Sigmoid colon (tissue), 7 donors: ENCODE measurements around the gene NF2. TPM values are rescaled to one million over a fixed set of nuclear protein-coding genes. Genes with fewer than 3 reads are reported as not detected.

Source experiments
- DNase-seq: peaks from one replicate; pipeline ENCODE4 v3.0.0-alpha.2; 2019
- H3K27ac ChIP-seq, 4 donors: fragments of 200-600 bp; sonication (generic); one replicate each; pipeline ENCODE4 v1.5.1; 2016 to 2019; ENCODE audit warnings: mild to moderate bottlenecking in 1 of 4
- H3K27me3 ChIP-seq, 3 donors: fragments of 200-600 bp; sonication (generic); one replicate each; pipeline ENCODE4 v1.5.1; 2019; ENCODE audit warnings: mild to moderate bottlenecking in 1 of 3
- H3K36me3 ChIP-seq, 4 donors: fragments of 200-600 bp; sonication (generic); one replicate each; pipeline ENCODE4 v1.5.1; 2016 to 2019
- H3K4me1 ChIP-seq, 4 donors: fragments of 200-600 bp; sonication (generic); one replicate each; pipeline ENCODE4 v1.5.1; 2017 to 2019
- H3K4me3 ChIP-seq, 4 donors: fragments of 200-600 bp; sonication (generic); one replicate each; pipeline ENCODE4 v1.5.1; 2017 to 2019; ENCODE audit warnings: mild to moderate bottlenecking in 2 of 4, moderate library complexity in 1 of 4
- H3K9me3 ChIP-seq, 4 donors: fragments of 200-600 bp in 3 of 4; sonication (generic) in 3 of 4; one replicate each; pipeline versions ENCODE4 v1.5.1 to v1.6.1; 2013 to 2019
- EP300 ChIP-seq, 4 donors: sonication (generic); formaldehyde crosslinking; IDR thresholded peaks; one replicate each; pipeline ENCODE4 v1.6.1; 2017; ENCODE audit warnings: antibody characterized with exemption in 4 of 4
- POLR2A ChIP-seq, 2 donors: fragments of 450-650 bp; IDR thresholded peaks; one replicate each; pipeline ENCODE4 v1.6.1; 2016; ENCODE audit warnings: antibody characterized with exemption in 2 of 2, mild to moderate bottlenecking in 2 of 2, moderate library complexity in 2 of 2
- POLR2AphosphoS5 ChIP-seq, 4 donors: sonication (generic); formaldehyde crosslinking; IDR thresholded peaks; one replicate each; pipeline ENCODE4 v1.6.1; 2017; ENCODE audit warnings: antibody characterized with exemption in 4 of 4
- WGBS, 2 donors: extraction: QIAGEN DNeasy Blood & Tissue Kit; methylation state at CpG; one replicate each; pipeline ENCODE4 v1.1.7; 2013; 5-methylcytosine and 5-hydroxymethylcytosine counted together
- intact Hi-C: fragments of 100-400 bp; cut with DNase I; formaldehyde crosslinking; loops from one replicate; pipeline ENCODE4 v1.15.1; 2023
- polyA plus RNA-seq, 3 donors: library from polyadenylated mRNA; stranded (reverse); fragments of 200-250 nt; gene quantifications; one replicate each; pipeline ENCODE4 v1.2.3, GENCODE V29; 2013
- total RNA-seq, 4 donors: library from RNA; depleted of rRNA; stranded (reverse); fragments of >200 nt; gene quantifications; one replicate each; pipeline ENCODE4 v1.1.0, GENCODE V29; 2016
- TF ChIP-seq, protein P1 (sequence below), 4 experiments: fragments of 450-650 bp in 3 of 4; fragments of 200-600 bp in 1 of 4; IDR thresholded peaks; one replicate each; pipeline ENCODE4 v1.5.1; 2016 to 2019; ENCODE audit warnings: antibody characterized with exemption in 4 of 4, mild to moderate bottlenecking in 3 of 4, moderate library complexity in 2 of 4
- donor health status: healthy with polysubstance abuse.
- donor health status: Bipolar disorder and iron deficiency.
- donor health status: healthy.

Gene NF2
- total and polyA plus RNA-seq, 7 donors: 3.6 to 34.3 (median 18.7) TPM

DNA sequence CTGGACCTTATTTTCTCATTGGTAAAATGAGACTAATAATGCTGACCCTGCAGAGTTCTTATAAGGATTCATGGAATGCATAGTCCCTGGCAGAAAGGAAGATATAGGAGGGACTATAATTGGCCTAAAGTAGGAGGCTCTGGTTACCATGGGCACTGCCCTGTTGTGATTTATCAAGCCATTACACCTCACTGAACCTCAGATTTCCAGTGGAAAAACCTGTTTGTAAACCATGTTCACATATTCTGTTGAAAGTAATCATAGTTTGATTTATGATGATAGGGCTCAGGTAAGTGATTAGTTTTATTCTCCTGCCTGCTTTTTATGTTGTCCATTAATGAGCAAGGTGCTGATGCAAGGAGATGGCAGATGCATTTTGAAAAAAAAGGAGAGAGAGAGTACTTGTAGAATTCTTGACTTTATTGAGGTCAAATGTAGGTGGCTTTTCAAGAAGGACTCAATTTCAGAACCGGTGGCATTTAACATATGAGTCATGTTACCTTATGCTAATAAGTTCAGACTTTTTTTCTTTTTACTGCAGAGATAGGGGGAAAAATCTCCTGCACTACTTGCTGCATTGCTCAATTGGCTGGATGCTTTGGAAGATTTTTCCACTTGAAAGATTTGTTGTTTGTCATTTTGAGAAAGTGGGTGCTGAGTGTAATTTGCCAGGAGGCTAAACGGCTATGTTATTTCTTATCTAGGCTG is 14.6 kb downstream of the NF2 start:
- 40 to 41% methylated on average over 2 of the region's 2 CpGs for WGBS, 2 donors
- Histone ChIP-seq H3K27me3 (no peaks in the 10 kb centered on the region), H3K4me3 (no peak overlapping the region), H3K9me3 (no peaks in the 10 kb centered on the region), H3K36me3 (no peaks in the 10 kb centered on the region), H3K4me1 (peaks cover 0 to 47% (median 36%) of the 10 kb centered on the region in 4 donors), H3K27ac (peak overlapping the region in 3 of 4 donors; percentile 16 to 53 (median 42))
- TF ChIP-seq, protein P1, sequence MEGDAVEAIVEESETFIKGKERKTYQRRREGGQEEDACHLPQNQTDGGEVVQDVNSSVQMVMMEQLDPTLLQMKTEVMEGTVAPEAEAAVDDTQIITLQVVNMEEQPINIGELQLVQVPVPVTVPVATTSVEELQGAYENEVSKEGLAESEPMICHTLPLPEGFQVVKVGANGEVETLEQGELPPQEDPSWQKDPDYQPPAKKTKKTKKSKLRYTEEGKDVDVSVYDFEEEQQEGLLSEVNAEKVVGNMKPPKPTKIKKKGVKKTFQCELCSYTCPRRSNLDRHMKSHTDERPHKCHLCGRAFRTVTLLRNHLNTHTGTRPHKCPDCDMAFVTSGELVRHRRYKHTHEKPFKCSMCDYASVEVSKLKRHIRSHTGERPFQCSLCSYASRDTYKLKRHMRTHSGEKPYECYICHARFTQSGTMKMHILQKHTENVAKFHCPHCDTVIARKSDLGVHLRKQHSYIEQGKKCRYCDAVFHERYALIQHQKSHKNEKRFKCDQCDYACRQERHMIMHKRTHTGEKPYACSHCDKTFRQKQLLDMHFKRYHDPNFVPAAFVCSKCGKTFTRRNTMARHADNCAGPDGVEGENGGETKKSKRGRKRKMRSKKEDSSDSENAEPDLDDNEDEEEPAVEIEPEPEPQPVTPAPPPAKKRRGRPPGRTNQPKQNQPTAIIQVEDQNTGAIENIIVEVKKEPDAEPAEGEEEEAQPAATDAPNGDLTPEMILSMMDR (IDR thresholded peaks at IDR 0.05): no peak
- TF ChIP-seq POLR2A (IDR thresholded peaks at IDR 0.05) (no peak), EP300 (IDR thresholded peaks at IDR 0.05) (no peak), POLR2AphosphoS5 (IDR thresholded peaks at IDR 0.05) (no peak)
- DNase-seq: no peak
- intact Hi-C loops: no loop called here

DNA sequence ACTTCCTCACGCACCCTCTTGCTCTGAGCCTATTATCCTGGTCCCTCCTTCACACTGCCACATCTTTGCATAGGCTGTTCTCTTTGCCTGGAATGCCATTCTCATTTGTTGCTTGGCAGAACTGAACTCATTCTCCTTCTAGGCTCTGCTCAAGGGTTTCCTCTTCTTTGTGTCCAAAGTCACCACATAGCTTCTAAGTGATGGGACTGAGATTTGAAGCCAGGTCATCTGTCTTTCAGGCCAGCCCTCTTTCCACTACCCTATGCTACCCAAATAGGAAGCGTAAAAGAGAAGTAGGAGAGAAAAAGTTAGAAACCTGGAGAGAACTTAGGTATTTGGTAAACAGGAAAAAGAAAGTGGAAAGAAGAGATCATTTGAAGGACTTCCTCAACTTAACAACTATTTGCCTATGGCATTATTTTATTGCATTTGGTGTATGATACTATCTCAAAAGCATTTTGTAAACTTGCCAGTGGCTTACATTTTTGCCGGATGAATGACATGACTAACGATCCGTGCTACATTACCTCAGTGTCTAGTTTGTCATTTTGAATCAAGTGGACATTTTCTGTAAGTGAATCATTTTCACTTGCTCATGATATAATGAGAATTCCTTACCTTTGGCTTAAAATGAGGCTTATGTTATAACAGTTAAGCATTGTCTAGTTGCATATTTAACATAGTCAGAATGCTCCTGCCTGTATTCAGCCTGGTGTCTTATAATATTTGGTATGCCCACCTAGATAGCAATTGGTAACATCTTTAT is 18.5 kb downstream of the NF2 start:
- Histone ChIP-seq H3K36me3 (no peaks in the 10 kb centered on the region), H3K27ac (peak overlapping the region; percentile 5 to 64 (median 56)), H3K4me1 (peaks cover 0 to 72% (median 68%) of the 10 kb centered on the region in 4 donors), H3K9me3 (no peaks in the 10 kb centered on the region), H3K27me3 (no peaks in the 10 kb centered on the region), H3K4me3 (no peak overlapping the region)
- WGBS, 2 donors: 30 to 58% methylated on average over 5 of the region's 5 CpGs
- peak in 2 of 4 donors; percentile 20 to 52 for TF ChIP-seq POLR2AphosphoS5 (IDR thresholded peaks at IDR 0.05)
- no peak for TF ChIP-seq EP300 (IDR thresholded peaks at IDR 0.05)
- TF ChIP-seq, protein P1 (IDR thresholded peaks at IDR 0.05): no peak
- TF ChIP-seq POLR2A (IDR thresholded peaks at IDR 0.05): no peak
- DNase-seq: no peak
- intact Hi-C loops: loop anchor here (10.0 kb wide), 1 partner anchor 143 kb away; the partner anchor contains the start of genes UQCR10 and ZMAT5

DNA sequence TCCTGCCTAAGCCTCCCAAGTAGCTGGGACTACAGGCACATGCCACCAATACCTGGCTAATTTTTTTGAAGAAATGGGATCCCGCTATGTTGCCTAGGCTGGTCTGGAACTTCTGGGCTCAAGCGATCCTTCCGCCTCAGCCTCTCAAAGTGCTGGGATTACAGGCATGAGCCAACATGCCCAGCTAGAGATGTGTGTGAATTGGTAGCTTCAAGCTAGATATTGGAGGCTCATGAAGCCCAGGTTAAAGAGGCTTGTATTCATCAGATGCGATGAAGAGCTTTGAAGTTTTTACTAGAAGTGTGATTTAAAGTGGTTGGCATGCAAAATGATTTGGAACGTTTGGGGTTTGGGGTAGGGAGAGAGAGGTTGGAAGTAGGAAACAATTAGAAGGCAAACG is 19.6 kb downstream of the NF2 start:
- Histone ChIP-seq H3K4me1 (peaks cover 0 to 73% (median 64%) of the 10 kb centered on the region in 4 donors), H3K27ac (peak overlapping the region; percentile 12 to 64 (median 51))
- intact Hi-C loops: loop anchor here (10.0 kb wide), 1 partner anchor 142 kb away; the partner anchor contains the start of genes UQCR10 and ZMAT5

DNA sequence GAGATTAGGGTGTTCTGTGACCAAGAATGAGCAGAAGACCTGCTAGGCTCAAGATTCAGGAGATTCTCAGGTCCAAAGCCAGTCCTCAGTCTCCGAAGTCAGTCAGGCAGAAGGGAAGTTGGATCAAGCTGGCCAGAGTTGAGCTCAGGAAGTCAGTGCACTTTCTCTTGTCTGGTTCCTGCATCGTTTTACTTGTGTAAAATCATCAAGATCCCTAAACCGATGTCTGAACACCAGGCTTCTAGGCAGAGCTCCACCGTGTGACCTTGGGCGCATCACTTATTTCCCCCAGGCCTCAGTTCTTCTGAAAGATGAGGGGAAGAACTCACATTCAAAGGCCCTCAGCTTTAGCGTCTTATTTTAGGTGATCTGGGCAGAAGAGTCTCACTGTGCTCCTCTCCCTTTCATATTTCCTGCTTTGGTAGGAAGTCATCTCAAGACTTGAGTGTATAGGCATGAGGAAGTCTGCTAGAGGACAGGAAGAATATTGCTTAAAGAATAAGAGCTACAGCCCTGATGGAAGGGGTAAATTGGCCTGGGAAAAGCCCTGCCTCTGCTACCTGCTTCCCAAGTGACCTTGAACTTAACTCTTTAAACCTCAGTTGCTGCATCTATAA is 20.2 kb downstream of the NF2 start:
- peaks cover 0 to 69% (median 58%) of the 10 kb centered on the region in 4 donors for H3K4me1 ChIP-seq
- 60 to 74% methylated on average over 6 of the region's 6 CpGs for WGBS, 2 donors

More for the DNA sequence above, 19.6 kb downstream of the NF2 start:
- H3K36me3 ChIP-seq: no peaks in the 10 kb centered on the region
- no peaks in the 10 kb centered on the region for H3K9me3 ChIP-seq
- TF ChIP-seq POLR2AphosphoS5 (IDR thresholded peaks at IDR 0.05) (no peak), POLR2A (IDR thresholded peaks at IDR 0.05) (no peak), EP300 (IDR thresholded peaks at IDR 0.05) (no peak)
- TF ChIP-seq, protein P1 (IDR thresholded peaks at IDR 0.05): no peak
- no peaks in the 10 kb centered on the region for H3K27me3 ChIP-seq
- H3K4me3 ChIP-seq: no peak overlapping the region
- no peak for DNase-seq
- 86 to 88% methylated on average over 6 of the region's 6 CpGs for WGBS, 2 donors

More for the DNA sequence above, 20.2 kb downstream of the NF2 start:
- Histone ChIP-seq H3K4me3 (no peak overlapping the region), H3K27ac (peak overlapping the region; percentile 12 to 64 (median 51)), H3K27me3 (no peaks in the 10 kb centered on the region), H3K9me3 (no peaks in the 10 kb centered on the region), H3K36me3 (no peaks in the 10 kb centered on the region)
- intact Hi-C loops: loop anchor here (10.0 kb wide), 1 partner anchor 141 kb away; the partner anchor contains the start of genes UQCR10 and ZMAT5
- TF ChIP-seq POLR2A (IDR thresholded peaks at IDR 0.05) (no peak), EP300 (IDR thresholded peaks at IDR 0.05) (no peak)
- TF ChIP-seq, protein P1 (IDR thresholded peaks at IDR 0.05): no peak
- no peak for DNase-seq
